Stomach (tissue), 9 donors: Measurements from ENCODE around the gene ACTR6. TPM values are rescaled to one million over a fixed set of nuclear protein-coding genes. Genes with fewer than 3 reads are reported as not detected.

ENCODE experiments used
- DNase-seq, 2 donors: peaks; one replicate each; pipeline versions ENCODE4 v3.0.0 to v3.0.0-alpha.2; 2013 to 2019
- H3K27ac ChIP-seq, 5 donors: fragments of 200-600 bp in 4 of 5; sonication (generic) in 4 of 5; one replicate each; pipeline ENCODE4 v1.5.1; 2013 to 2019; ENCODE audit warnings: mild to moderate bottlenecking in 1 of 5, moderate library complexity in 1 of 5
- H3K27me3 ChIP-seq, 3 donors: fragments of 200-600 bp; sonication (generic); one replicate each; pipeline ENCODE4 v1.5.1; 2017 to 2019; ENCODE audit warnings: mixed run types in 1 of 3
- H3K36me3 ChIP-seq, 4 donors: fragments of 200-600 bp; sonication (generic); 1 replicate in 3 of 4; 2 replicates in 1 of 4; pipeline ENCODE4 v1.5.1; 2016 to 2019
- H3K4me1 ChIP-seq, 4 donors: fragments of 200-600 bp; sonication (generic); one replicate each; pipeline ENCODE4 v1.5.1; 2016 to 2019
- H3K4me3 ChIP-seq, 4 donors: fragments of 200-600 bp; sonication (generic) in 3 of 4; one replicate each; pipeline ENCODE4 v1.5.1; 2016 to 2019; ENCODE audit warnings: mild to moderate bottlenecking in 1 of 4
- H3K9me3 ChIP-seq, 4 donors: fragments of 200-600 bp; sonication (generic); one replicate each; pipeline ENCODE4 v1.5.1; 2016 to 2019
- CTCF ChIP-seq, 7 experiments: fragments of 450-650 bp in 4 of 7; fragments of 200-600 bp in 3 of 7; sonication (generic) in 3 of 7; IDR thresholded peaks; one replicate each; pipeline ENCODE4 v1.5.1; 2016 to 2019; ENCODE audit warnings: antibody characterized with exemption in 7 of 7, control low read depth in 2 of 7, mild to moderate bottlenecking in 1 of 7
- EP300 ChIP-seq: sonication (generic); formaldehyde crosslinking; IDR thresholded peaks from one replicate; pipeline ENCODE4 v1.6.1; 2017; ENCODE audit warnings: antibody characterized with exemption
- POLR2A ChIP-seq, 4 donors: fragments of 450-650 bp; IDR thresholded peaks; one replicate each; pipeline ENCODE4 v1.6.1; 2016; ENCODE audit warnings: antibody characterized with exemption in 4 of 4, control low read depth in 2 of 4, mild to moderate bottlenecking in 1 of 4, moderate library complexity in 1 of 4
- POLR2AphosphoS5 ChIP-seq, 3 donors: sonication (generic); formaldehyde crosslinking; IDR thresholded peaks; one replicate each; pipeline ENCODE4 v1.6.1; 2016; ENCODE audit warnings: antibody characterized with exemption in 3 of 3
- WGBS, 5 donors: extraction: QIAGEN DNeasy Blood & Tissue Kit in 3 of 5; methylation state at CpG; one replicate each; pipeline versions ENCODE4 v1.1.5 to v1.1.7; 2013 to 2018; 5-methylcytosine and 5-hydroxymethylcytosine counted together
- intact Hi-C: fragments of 100-400 bp; cut with DNase I; formaldehyde crosslinking; loops from one replicate; pipeline ENCODE4 v1.15.1; 2023; ENCODE audit warnings: low total_unique reads
- polyA plus RNA-seq, 3 donors: library from polyadenylated mRNA; stranded (reverse); fragments of 200-250 nt; gene quantifications; one replicate each; pipeline ENCODE4 v1.2.3, GENCODE V29; 2013
- total RNA-seq, 5 donors: library from RNA; depleted of rRNA; stranded (reverse); fragments of >200 nt; gene quantifications; one replicate each; pipeline versions ENCODE4 v1.1.0 to v1.2.3, GENCODE V29; 2014 to 2016
- donor health status: healthy with polysubstance abuse.
- donor health status: Bipolar disorder and iron deficiency.
- donor health status: healthy.

ACTR6 gene
- total and polyA plus RNA-seq, 8 donors = 0.58 to 40.7 (median 13.4) TPM

GRCh38 chr12:100234591-100235304, 34.1 kb downstream of the ACTR6 start:
- intact Hi-C loops = loop anchor here (5.0 kb wide), 1 partner anchor 318 kb away; no protein-coding TSS in a partner anchor
- TF ChIP-seq CTCF (IDR thresholded peaks at IDR 0.05) (peak in 5 of 7 experiments; percentile 20 to 70 (median 56)), EP300 (no peak), POLR2AphosphoS5 (IDR thresholded peaks at IDR 0.05) (no peak)
- Histone ChIP-seq H3K27ac (peak overlapping the region in 3 of 5 donors; percentile 1 to 62 (median 36)), H3K4me1 (peaks cover 0 to 8% (median 3%) of the 10 kb centered on the region in 4 donors), H3K36me3 (no peaks in the 10 kb centered on the region), H3K27me3 (no peaks in the 10 kb centered on the region), H3K4me3 (no peak overlapping the region), H3K9me3 (no peaks in the 10 kb centered on the region)
- WGBS, 5 donors = 29 to 41% (median 31%) methylated on average over 7 of the region's 7 CpGs
- peak in 1 of 2 donors; percentile 76 for DNase-seq

GRCh38 chr12:100238801-100239200, 38.2 kb downstream of the ACTR6 start:
- no peak for DNase-seq
- Histone ChIP-seq H3K4me1 (peaks cover 0 to 8% (median 3%) of the 10 kb centered on the region in 4 donors), H3K27ac (no peak overlapping the region), H3K9me3 (no peaks in the 10 kb centered on the region), H3K27me3 (no peaks in the 10 kb centered on the region), H3K4me3 (no peak overlapping the region), H3K36me3 (no peaks in the 10 kb centered on the region)
- TF ChIP-seq POLR2A (IDR thresholded peaks at IDR 0.05) = no peak
- TF ChIP-seq CTCF (IDR thresholded peaks at IDR 0.05) = no peak
- intact Hi-C loops = loop anchor here (5.0 kb wide), 1 partner anchor 314 kb away; no protein-coding TSS in a partner anchor
- 96 to 99% (median 97%) methylated on average over 3 of the region's 3 CpGs for WGBS, 5 donors

- WGBS, 5 donors = 86 to 100% (median 100%) methylated on average over 1 of the region's 1 CpG
- intact Hi-C loops = loop anchor here (5.0 kb wide), 1 partner anchor 313 kb away; no protein-coding TSS in a partner anchor
- H3K36me3 ChIP-seq = no peaks in the 10 kb centered on the region
- peaks cover 0 to 1% (median 0%) of the 10 kb centered on the region in 4 donors for H3K4me1 ChIP-seq
- H3K27me3 ChIP-seq = no peaks in the 10 kb centered on the region
- DNase-seq = no peak
- no peak overlapping the region for H3K4me3 ChIP-seq
- TF ChIP-seq EP300 (no peak), CTCF (IDR thresholded peaks at IDR 0.05) (no peak), POLR2A (IDR thresholded peaks at IDR 0.05) (no peak), POLR2AphosphoS5 (IDR thresholded peaks at IDR 0.05) (no peak)
- H3K9me3 ChIP-seq = no peaks in the 10 kb centered on the region
- H3K27ac ChIP-seq = no peak overlapping the region
Measured at GRCh38 chr12:100239589-100239988, 39.0 kb downstream of the ACTR6 start.

- WGBS, 5 donors = 81 to 95% (median 91%) methylated on average over 5 of the region's 5 CpGs
- H3K27me3 ChIP-seq = no peaks in the 10 kb centered on the region
- H3K9me3 ChIP-seq = no peaks in the 10 kb centered on the region
- H3K4me3 ChIP-seq = no peak overlapping the region
- DNase-seq = no peak
- no peak overlapping the region for H3K27ac ChIP-seq
- H3K4me1 ChIP-seq = no peaks in the 10 kb centered on the region
- no peak for TF ChIP-seq CTCF (IDR thresholded peaks at IDR 0.05)
- no peak for TF ChIP-seq POLR2A (IDR thresholded peaks at IDR 0.05)
- no peak for TF ChIP-seq EP300
- intact Hi-C loops = no loop called here
- H3K36me3 ChIP-seq = no peaks in the 10 kb centered on the region
Measured at GRCh38 chr12:100243137-100243536, 42.5 kb downstream of the ACTR6 start.
